GM12865 (cell line): ENCODE measurements around the gene AKR1C4.

Source experiments
- DNase-seq: peaks from one replicate; pipeline ENCODE4 v3.0.0; 2010; ENCODE audit warnings: low read depth
- H3K4me3 ChIP-seq: 2 replicates; pipeline ENCODE4 v1.5.1; 2011; ENCODE audit warnings: mild to moderate bottlenecking, low read depth, low read length, control low read depth
- TF ChIP-seq, protein P1 (sequence below): IDR thresholded peaks from 2 replicates; pipeline ENCODE4 v1.5.1; 2011; ENCODE audit warnings: low read length, control low read depth, low read depth, inconsistent platforms; ENCODE audit not compliant: insufficient read depth; ENCODE audit errors: missing control alignments

Gene AKR1C4

DNA sequence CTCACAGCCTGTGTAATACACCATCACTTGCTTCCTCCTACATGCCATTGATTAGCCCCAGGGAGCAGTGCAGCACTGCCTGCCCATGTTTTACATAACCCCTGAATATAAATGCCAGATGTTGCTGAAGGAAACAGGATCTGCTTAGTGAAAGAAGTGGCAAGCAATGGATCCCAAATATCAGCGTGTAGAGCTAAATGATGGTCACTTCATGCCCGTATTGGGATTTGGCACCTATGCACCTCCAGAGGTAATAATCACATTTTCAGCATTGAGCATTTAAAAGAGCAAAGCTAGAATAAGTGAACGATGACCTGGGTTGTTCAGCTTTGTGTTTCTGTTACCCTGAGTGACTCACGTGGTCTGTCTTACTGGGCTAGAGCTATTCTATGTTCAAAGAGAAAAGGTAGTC is at the start of gene AKR1C4:
TSS of gene AKR1C4 (plus strand) at position 136 of the 412 bp plus-strand sequence. CDS start at position 167, 31 bp downstream.
- TF ChIP-seq, protein P1, sequence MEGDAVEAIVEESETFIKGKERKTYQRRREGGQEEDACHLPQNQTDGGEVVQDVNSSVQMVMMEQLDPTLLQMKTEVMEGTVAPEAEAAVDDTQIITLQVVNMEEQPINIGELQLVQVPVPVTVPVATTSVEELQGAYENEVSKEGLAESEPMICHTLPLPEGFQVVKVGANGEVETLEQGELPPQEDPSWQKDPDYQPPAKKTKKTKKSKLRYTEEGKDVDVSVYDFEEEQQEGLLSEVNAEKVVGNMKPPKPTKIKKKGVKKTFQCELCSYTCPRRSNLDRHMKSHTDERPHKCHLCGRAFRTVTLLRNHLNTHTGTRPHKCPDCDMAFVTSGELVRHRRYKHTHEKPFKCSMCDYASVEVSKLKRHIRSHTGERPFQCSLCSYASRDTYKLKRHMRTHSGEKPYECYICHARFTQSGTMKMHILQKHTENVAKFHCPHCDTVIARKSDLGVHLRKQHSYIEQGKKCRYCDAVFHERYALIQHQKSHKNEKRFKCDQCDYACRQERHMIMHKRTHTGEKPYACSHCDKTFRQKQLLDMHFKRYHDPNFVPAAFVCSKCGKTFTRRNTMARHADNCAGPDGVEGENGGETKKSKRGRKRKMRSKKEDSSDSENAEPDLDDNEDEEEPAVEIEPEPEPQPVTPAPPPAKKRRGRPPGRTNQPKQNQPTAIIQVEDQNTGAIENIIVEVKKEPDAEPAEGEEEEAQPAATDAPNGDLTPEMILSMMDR = no peak
- DNase-seq = no peak
- no peak within 1 kb of the TSS for H3K4me3 ChIP-seq

DNA sequence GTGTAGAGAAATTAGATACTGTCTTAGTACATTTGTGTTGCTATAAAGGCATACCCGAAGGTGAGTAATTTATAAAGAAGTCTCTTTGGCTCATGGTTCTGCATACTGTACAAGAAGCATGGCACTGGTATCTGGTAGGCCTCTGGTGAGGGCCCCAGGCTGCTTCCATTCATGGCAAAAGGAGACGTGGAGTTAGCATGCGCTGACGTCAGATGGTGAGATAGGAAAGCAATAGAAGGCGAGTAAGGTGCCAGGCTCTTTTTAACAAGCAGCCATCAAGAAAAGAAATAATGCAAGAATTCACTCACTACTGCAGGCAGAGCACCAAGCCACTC is 49.8 kb upstream of the AKR1C4 start:
- no peak overlapping the region for H3K4me3 ChIP-seq
- TF ChIP-seq, protein P1 = no peak
- DNase-seq = no peak

DNA sequence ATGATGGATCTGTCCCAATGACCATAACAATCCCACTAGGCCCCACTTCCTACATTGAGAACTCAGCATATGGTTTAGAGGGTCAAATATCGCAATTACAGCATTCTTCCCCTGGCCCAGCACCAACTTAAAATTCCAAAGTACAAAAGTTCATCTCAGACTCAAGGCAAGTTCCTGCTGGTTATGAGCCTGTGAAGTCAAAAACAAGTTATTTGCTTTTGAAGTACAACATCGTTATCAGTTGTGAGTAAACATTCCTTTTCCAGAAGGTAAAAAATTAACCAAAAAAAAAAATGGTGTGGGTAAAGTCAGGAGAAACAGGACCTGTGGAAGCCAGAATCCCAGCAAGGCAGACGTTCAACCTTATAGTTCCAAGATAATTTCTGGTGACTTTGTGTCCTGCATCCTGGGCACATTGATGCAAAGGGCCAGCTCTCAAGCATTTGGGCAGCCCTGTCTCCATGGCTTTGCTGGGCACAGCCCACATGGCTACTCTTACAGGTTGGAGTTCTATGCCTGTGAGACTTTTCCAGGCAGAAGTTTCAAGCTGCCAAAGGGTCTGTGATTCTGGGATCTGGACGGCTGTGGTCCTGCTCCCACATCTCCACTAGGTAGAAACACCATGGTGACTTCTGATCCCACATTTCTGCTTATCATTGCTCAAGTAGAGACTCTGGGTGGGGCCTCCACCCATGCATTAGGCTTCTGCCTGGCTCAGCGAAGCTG is 49.2 kb upstream of the AKR1C4 start:
- TF ChIP-seq, protein P1 = no peak
- no peak overlapping the region for H3K4me3 ChIP-seq
- DNase-seq = no peak

DNA sequence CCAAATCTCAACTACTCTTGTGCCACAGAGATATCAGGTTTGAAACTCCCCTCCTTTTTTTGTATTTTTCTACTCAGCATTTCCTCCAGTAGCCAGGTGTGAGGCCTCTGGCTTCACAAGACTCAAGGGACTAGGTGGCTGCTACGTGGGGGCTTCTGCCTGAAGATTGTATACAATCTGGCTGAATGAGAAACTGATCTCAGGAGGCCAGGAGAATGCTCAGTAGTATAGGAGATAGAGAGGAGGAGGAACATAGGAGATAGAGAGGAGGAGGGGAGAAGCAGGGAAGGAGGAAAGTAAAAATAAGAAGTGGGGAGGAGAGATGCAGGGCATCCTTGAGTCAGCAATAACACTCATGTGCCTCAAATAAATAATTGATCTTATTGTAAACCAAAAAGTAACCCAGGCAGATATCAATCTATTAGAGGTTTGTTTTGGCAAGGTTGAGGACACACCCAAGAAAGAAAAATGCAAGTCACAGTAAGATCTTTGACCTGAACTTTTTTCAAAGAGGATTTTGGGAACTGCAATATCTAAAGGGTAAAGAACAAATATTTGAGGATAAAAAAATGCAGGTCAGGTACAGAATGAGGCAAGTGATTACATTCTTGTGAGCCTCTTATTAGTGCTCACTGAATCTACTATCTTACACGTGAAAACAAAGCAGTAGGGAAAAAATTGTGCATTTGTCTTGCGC is 48.5 kb upstream of the AKR1C4 start:
- no peak for DNase-seq
- H3K4me3 ChIP-seq = no peak overlapping the region
- TF ChIP-seq, protein P1 = no peak

DNA sequence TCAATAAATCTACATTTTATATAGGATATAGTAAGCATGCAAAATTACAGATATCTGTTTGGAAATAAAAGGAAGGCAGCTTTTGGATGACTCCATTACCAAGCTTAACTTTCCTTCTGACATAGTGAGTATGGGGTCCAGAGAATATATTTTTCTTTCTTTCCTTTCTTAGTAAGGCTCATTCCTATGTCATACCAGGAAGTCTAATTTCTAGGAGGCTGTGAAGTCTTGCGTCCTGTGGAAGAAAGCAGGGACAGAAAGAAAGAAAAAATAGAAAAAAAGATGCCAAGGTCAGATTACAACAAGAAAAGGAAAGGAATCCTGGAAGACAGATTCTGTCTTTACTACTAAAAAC is 48.0 kb upstream of the AKR1C4 start:
- no peak for DNase-seq
- H3K4me3 ChIP-seq = no peak overlapping the region
- TF ChIP-seq, protein P1 = no peak

DNA sequence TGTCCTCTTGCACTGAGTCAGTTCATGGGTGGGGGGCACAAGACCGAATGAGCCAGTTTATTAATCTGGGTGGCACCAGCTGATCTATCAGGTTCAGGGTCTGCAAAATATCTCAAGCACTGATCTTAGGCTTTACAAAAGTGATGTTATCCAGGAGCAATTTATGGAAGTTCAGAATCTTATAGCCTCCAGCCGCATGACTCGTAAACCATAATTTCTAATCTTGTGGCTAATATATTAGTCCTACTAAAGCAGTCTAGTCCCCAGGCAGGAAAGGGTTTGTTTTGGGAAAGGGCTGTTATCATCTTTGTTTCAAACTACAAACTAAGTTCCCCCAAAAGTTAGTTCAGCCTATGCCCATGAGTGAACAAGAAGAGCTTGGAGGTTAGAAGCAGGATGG is 45.6 kb upstream of the AKR1C4 start:
- TF ChIP-seq, protein P1 = no peak
- DNase-seq = no peak
- no peak overlapping the region for H3K4me3 ChIP-seq
